H7 (cell line): Measurements from ENCODE around the gene SMOC1. TPM values are rescaled to one million over a fixed set of nuclear protein-coding genes. Genes with fewer than 3 reads are reported as not detected.

Experiments used
- DNase-seq: peaks from one replicate; pipeline ENCODE4 v3.0.0; 2012
- H3K27me3 ChIP-seq: 2 replicates; pipeline ENCODE4 v1.6.0; 2011; ENCODE audit warnings: mild to moderate bottlenecking, low read length; ENCODE audit not compliant: control insufficient read depth, insufficient read depth
- H3K36me3 ChIP-seq: replicated peaks from 2 replicates; pipeline ENCODE4 v1.5.1; 2011; ENCODE audit warnings: low read length; ENCODE audit not compliant: control insufficient read depth, insufficient read depth
- H3K4me3 ChIP-seq: 2 replicates; pipeline ENCODE4 v1.5.1; 2011; ENCODE audit warnings: low read depth, mild to moderate bottlenecking, control low read depth, low read length, moderate library complexity; ENCODE audit not compliant: insufficient read depth
- total RNA-seq: library from RNA; depleted of rRNA; stranded (reverse); fragments of >200 nt; shearing (Covaris generic); gene quantifications from 2 replicates; pipeline ENCODE4 v1.2.3, GENCODE V29; 2014

SMOC1 gene
- total RNA-seq, 1 experiment from 2014 or later, result 0.14 TPM

- DNase-seq, result no peak
Observed at GRCh38 chr14:70021548-70022220, 142.5 kb downstream of the SMOC1 start.

GRCh38 chr14:70022771-70023445 lies 143.7 kb downstream of the SMOC1 start:
- Histone ChIP-seq H3K27me3 (no peaks in the 10 kb centered on the region; the same call in 1 of the 2 replicates), H3K4me3 (no peak overlapping the region), H3K36me3 (no peaks in the 10 kb centered on the region)
- no peak for DNase-seq

More at GRCh38 chr14:70021548-70022220, 142.5 kb downstream of the SMOC1 start:
- no peak overlapping the region for H3K4me3 ChIP-seq
- H3K27me3 ChIP-seq, result no peaks in the 10 kb centered on the region; the same call in 1 of the 2 replicates
- H3K36me3 ChIP-seq, result no peaks in the 10 kb centered on the region

GRCh38 chr14:70023871-70024270 lies 144.7 kb downstream of the SMOC1 start:
- no peaks in the 10 kb centered on the region for H3K36me3 ChIP-seq
- no peaks in the 10 kb centered on the region; the same call in 1 of the 2 replicates for H3K27me3 ChIP-seq
- DNase-seq, result no peak
- H3K4me3 ChIP-seq, result no peak overlapping the region

GRCh38 chr14:70027785-70028428 lies 148.7 kb downstream of the SMOC1 start:
- Histone ChIP-seq H3K36me3 (no peaks in the 10 kb centered on the region), H3K4me3 (no peak overlapping the region), H3K27me3 (no peaks in the 10 kb centered on the region)
- peak; percentile 95 for DNase-seq

- H3K4me3 ChIP-seq, result no peak overlapping the region
- DNase-seq, result no peak
- H3K27me3 ChIP-seq, result no peaks in the 10 kb centered on the region
- H3K36me3 ChIP-seq, result no peaks in the 10 kb centered on the region
Observed at GRCh38 chr14:70029296-70030132, 150.3 kb downstream of the SMOC1 start.

- DNase-seq, result no peak
- Histone ChIP-seq H3K36me3 (no peaks in the 10 kb centered on the region), H3K4me3 (no peak overlapping the region), H3K27me3 (no peaks in the 10 kb centered on the region)
Observed at GRCh38 chr14:70032016-70032415, 152.8 kb downstream of the SMOC1 start.

- Histone ChIP-seq H3K27me3 (no peaks in the 10 kb centered on the region), H3K36me3 (no peaks in the 10 kb centered on the region), H3K4me3 (no peak overlapping the region)
- DNase-seq, result peak; percentile 62
Observed at GRCh38 chr14:70032447-70032846, 153.2 kb downstream of the SMOC1 start.

- Histone ChIP-seq H3K27me3 (no peaks in the 10 kb centered on the region), H3K36me3 (no peaks in the 10 kb centered on the region), H3K4me3 (no peak overlapping the region)
- DNase-seq, result no peak
Observed at GRCh38 chr14:70033116-70033515, 153.9 kb downstream of the SMOC1 start.

GRCh38 chr14:70033561-70033960 lies 154.3 kb downstream of the SMOC1 start:
- no peaks in the 10 kb centered on the region for H3K36me3 ChIP-seq
- no peak for DNase-seq

GRCh38 chr14:70034257-70034656 lies 155.0 kb downstream of the SMOC1 start:
- H3K4me3 ChIP-seq, result no peak overlapping the region
- H3K36me3 ChIP-seq, result no peaks in the 10 kb centered on the region
- no peak for DNase-seq
- no peaks in the 10 kb centered on the region for H3K27me3 ChIP-seq

More at GRCh38 chr14:70033561-70033960, 154.3 kb downstream of the SMOC1 start:
- Histone ChIP-seq H3K27me3 (no peaks in the 10 kb centered on the region), H3K4me3 (no peak overlapping the region)

- no peak for DNase-seq
- no peaks in the 10 kb centered on the region for H3K36me3 ChIP-seq
- H3K4me3 ChIP-seq, result no peak overlapping the region
- no peaks in the 10 kb centered on the region for H3K27me3 ChIP-seq
Observed at GRCh38 chr14:70036665-70037064, 157.4 kb downstream of the SMOC1 start.

- no peak for DNase-seq
- Histone ChIP-seq H3K4me3 (no peak overlapping the region), H3K36me3 (no peaks in the 10 kb centered on the region), H3K27me3 (peaks cover 2% of the 10 kb centered on the region)
Observed at GRCh38 chr14:70043001-70043400, 163.8 kb downstream of the SMOC1 start.

- Histone ChIP-seq H3K27me3 (peaks cover 2% of the 10 kb centered on the region), H3K4me3 (no peak overlapping the region), H3K36me3 (no peaks in the 10 kb centered on the region)
- DNase-seq, result no peak
Observed at GRCh38 chr14:70045310-70045709, 166.1 kb downstream of the SMOC1 start.

GRCh38 chr14:70045844-70046535 lies 166.8 kb downstream of the SMOC1 start:
- Histone ChIP-seq H3K4me3 (no peak overlapping the region), H3K36me3 (no peaks in the 10 kb centered on the region), H3K27me3 (peaks cover 2% of the 10 kb centered on the region)
- DNase-seq, result peak; percentile 86
